PFSK-1 (cell line): ENCODE measurements around the gene FAM78B.

Experiments used
- POLR2AphosphoS5 ChIP-seq: IDR thresholded peaks from 2 replicates; pipeline ENCODE4 v1.6.1; 2012; ENCODE audit warnings: low read depth, mild to moderate bottlenecking, control low read depth, low read length, moderate library complexity
- SIN3A ChIP-seq: IDR thresholded peaks from 2 replicates; pipeline ENCODE4 v1.6.1; 2012; ENCODE audit warnings: mild to moderate bottlenecking, low read length, moderate library complexity, borderline replicate concordance; ENCODE audit not compliant: insufficient read depth
- TAF1 ChIP-seq: IDR thresholded peaks from 2 replicates; pipeline ENCODE4 v1.6.1; 2012; ENCODE audit warnings: low read length, control low read depth, borderline replicate concordance; ENCODE audit not compliant: insufficient read depth
- TF ChIP-seq, protein P1 (sequence below), 2 experiments: IDR thresholded peaks; 2 replicates each; pipeline versions ENCODE4 v1.6.1 to v1.8.0; 2011 to 2012; ENCODE audit warnings: low read depth in 2 of 2, low read length in 2 of 2, control low read depth in 1 of 2, inconsistent platforms in 1 of 2, mild to moderate bottlenecking in 1 of 2, moderate library complexity in 1 of 2; ENCODE audit not compliant: insufficient read depth in 1 of 2

DNA sequence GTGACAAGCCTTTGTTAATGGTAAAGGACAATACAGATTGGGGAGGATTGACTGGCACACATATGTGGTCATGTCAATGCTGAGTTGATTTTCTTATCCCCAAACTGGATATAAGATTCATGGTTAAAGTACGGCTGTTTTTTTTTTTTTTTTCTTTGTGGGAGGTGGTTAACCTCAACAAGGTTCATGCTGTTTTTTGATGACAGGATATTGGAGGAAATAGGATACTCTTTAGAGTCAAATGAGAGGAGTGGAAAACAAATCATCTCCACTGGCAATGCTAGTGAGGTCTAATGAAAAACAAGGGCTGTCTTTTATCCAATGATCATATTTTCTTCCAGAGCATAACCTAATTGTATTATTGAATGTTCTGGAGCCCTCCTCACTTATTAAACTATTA lies 140.2 kb downstream of the FAM78B start:
- TF ChIP-seq POLR2AphosphoS5 = no peak
- TF ChIP-seq, protein P1, sequence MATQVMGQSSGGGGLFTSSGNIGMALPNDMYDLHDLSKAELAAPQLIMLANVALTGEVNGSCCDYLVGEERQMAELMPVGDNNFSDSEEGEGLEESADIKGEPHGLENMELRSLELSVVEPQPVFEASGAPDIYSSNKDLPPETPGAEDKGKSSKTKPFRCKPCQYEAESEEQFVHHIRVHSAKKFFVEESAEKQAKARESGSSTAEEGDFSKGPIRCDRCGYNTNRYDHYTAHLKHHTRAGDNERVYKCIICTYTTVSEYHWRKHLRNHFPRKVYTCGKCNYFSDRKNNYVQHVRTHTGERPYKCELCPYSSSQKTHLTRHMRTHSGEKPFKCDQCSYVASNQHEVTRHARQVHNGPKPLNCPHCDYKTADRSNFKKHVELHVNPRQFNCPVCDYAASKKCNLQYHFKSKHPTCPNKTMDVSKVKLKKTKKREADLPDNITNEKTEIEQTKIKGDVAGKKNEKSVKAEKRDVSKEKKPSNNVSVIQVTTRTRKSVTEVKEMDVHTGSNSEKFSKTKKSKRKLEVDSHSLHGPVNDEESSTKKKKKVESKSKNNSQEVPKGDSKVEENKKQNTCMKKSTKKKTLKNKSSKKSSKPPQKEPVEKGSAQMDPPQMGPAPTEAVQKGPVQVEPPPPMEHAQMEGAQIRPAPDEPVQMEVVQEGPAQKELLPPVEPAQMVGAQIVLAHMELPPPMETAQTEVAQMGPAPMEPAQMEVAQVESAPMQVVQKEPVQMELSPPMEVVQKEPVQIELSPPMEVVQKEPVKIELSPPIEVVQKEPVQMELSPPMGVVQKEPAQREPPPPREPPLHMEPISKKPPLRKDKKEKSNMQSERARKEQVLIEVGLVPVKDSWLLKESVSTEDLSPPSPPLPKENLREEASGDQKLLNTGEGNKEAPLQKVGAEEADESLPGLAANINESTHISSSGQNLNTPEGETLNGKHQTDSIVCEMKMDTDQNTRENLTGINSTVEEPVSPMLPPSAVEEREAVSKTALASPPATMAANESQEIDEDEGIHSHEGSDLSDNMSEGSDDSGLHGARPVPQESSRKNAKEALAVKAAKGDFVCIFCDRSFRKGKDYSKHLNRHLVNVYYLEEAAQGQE (IDR thresholded peaks at IDR 0.05; ENCODE audit: insufficient read depth in 1 of 2, low read depth in 2 of 2, low read length in 2 of 2) = no peak
- TF ChIP-seq SIN3A = no peak
- no peak for TF ChIP-seq TAF1
